ENCODE results near the gene CDC73.

DNA sequence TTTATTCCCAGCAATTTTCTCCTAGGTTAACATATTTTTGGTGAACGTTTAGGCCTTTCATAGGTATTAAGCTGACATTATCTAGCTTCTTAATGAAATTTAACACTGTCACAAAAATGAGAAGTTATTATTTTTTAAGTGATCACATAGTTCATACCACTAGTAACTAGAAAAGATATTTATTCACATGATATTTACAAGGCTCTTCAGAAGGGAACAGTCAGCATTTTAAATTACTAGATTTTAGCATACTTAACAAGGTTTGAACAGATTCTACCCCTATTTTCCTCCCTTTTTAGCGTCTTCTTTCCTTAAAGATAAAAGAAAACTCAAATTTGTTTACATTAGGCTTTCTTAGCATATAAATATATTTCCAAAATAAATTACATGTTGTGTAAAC, 130.1 kb downstream of the CDC73 start:
- TF ChIP-seq, protein P1, sequence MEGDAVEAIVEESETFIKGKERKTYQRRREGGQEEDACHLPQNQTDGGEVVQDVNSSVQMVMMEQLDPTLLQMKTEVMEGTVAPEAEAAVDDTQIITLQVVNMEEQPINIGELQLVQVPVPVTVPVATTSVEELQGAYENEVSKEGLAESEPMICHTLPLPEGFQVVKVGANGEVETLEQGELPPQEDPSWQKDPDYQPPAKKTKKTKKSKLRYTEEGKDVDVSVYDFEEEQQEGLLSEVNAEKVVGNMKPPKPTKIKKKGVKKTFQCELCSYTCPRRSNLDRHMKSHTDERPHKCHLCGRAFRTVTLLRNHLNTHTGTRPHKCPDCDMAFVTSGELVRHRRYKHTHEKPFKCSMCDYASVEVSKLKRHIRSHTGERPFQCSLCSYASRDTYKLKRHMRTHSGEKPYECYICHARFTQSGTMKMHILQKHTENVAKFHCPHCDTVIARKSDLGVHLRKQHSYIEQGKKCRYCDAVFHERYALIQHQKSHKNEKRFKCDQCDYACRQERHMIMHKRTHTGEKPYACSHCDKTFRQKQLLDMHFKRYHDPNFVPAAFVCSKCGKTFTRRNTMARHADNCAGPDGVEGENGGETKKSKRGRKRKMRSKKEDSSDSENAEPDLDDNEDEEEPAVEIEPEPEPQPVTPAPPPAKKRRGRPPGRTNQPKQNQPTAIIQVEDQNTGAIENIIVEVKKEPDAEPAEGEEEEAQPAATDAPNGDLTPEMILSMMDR (conservative IDR thresholded peaks at IDR 0.05; ENCODE audit: low read length) = no peak
- no peak for TF ChIP-seq EZH2phosphoT487 (IDR thresholded peaks at IDR 0.05; ENCODE audit: borderline replicate concordance, low read depth, low read length)
